ENCODE measurements around the gene EPS15.
A peak's percentile ranks its signal among the peaks of the same experiment; 100 is the strongest.

EPS15 gene

GRCh38 chr1:51313268-51313852 is 205.7 kb downstream of the EPS15 start:
- no peak overlapping the region for H3K4me3 ChIP-seq (ENCODE audit: control insufficient read depth, low read depth, low read length)
- no peak for TF ChIP-seq CTCF (conservative IDR thresholded peaks at IDR 0.05; ENCODE audit: control insufficient read depth, insufficient read depth, low read depth, low read length)
- peak; percentile 10 for DNase-seq (ENCODE audit: low read depth)

DNA sequence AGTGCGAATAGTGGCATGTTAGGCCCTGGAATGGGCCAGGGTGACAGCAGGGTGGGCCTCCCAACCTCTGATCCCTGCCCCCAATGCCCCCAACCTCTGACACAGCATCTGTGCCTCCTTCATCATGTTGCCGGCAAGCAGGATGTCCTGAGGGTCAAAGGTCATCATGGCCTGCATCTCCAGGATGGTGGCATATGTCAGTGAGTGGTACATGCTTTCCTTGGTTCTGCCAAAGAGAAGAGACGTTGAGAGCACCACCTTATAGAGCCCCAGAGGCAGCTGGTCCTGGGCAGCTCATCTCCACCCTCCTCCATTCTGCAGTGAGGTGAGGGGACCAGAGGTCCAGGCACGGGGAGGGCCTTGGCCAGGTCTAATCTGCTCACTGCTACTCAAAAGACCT is 206.3 kb downstream of the EPS15 start:
- no peak for TF ChIP-seq CTCF (conservative IDR thresholded peaks at IDR 0.05; ENCODE audit: control insufficient read depth, insufficient read depth, low read depth, low read length)
- no peak overlapping the region for H3K4me3 ChIP-seq (ENCODE audit: control insufficient read depth, low read depth, low read length)
- DNase-seq (ENCODE audit: low read depth), result no peak

DNA sequence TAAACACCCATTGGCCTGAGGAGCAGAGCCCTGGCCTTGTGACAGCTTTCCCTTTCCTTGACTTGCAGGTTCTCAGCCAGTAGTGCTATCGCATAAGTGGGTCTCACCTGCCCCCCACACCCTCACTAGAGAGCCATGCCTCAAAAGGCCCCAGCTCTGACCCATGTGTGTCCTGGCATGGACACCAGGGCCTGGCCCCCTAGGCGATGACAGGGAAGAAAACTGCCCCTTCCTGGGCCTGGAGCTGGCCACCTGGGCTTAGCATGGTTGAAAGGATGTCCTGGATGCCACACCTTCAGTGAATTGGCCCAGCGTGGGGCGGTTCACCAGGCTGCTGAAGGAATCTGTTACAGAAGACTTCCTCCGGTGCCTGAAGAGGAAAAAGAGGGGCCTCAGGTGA is 207.2 kb downstream of the EPS15 start:
- no peak for TF ChIP-seq CTCF (conservative IDR thresholded peaks at IDR 0.05; ENCODE audit: control insufficient read depth, insufficient read depth, low read depth, low read length)
- DNase-seq (ENCODE audit: low read depth), result no peak
- H3K4me3 ChIP-seq (ENCODE audit: control insufficient read depth, low read depth, low read length), result no peak overlapping the region

- DNase-seq (ENCODE audit: low read depth), result peak; percentile 47
- no peak overlapping the region for H3K4me3 ChIP-seq (ENCODE audit: control insufficient read depth, low read depth, low read length)
- peak; percentile 18 for TF ChIP-seq CTCF (conservative IDR thresholded peaks at IDR 0.05; ENCODE audit: control insufficient read depth, insufficient read depth, low read depth, low read length)
These were observed 208.0 kb downstream of the EPS15 start for GRCh38 chr1:51310871-51311613.

- no peak for DNase-seq (ENCODE audit: low read depth)
- H3K4me3 ChIP-seq (ENCODE audit: control insufficient read depth, low read depth, low read length), result no peak overlapping the region
- no peak for TF ChIP-seq CTCF (conservative IDR thresholded peaks at IDR 0.05; ENCODE audit: control insufficient read depth, insufficient read depth, low read depth, low read length)
These were observed 209.8 kb downstream of the EPS15 start for GRCh38 chr1:51309291-51309690.

- no peak for TF ChIP-seq CTCF (conservative IDR thresholded peaks at IDR 0.05; ENCODE audit: control insufficient read depth, insufficient read depth, low read depth, low read length)
- no peak overlapping the region for H3K4me3 ChIP-seq (ENCODE audit: control insufficient read depth, low read depth, low read length)
- no peak for DNase-seq (ENCODE audit: low read depth)
These were observed 210.4 kb downstream of the EPS15 start for GRCh38 chr1:51308636-51309035.
